GM21717 (cell line): Measurements from ENCODE around the gene INPP5A.

Source experiments
- ATAC-seq: cut with Tn5 transposase; IDR thresholded peaks from one replicate; pipeline ENCODE4 v1.9.1; 2021; ENCODE audit warnings: mild to moderate bottlenecking, moderate library complexity; ENCODE audit not compliant: unreplicated experiment

The INPP5A gene

GRCh38 chr10:132654708-132655661 lies 117.4 kb downstream of the INPP5A start:
- peak; percentile 51 for ATAC-seq

- ATAC-seq, result no peak
These were observed 118.1 kb downstream of the INPP5A start for GRCh38 chr10:132655735-132656134.

DNA sequence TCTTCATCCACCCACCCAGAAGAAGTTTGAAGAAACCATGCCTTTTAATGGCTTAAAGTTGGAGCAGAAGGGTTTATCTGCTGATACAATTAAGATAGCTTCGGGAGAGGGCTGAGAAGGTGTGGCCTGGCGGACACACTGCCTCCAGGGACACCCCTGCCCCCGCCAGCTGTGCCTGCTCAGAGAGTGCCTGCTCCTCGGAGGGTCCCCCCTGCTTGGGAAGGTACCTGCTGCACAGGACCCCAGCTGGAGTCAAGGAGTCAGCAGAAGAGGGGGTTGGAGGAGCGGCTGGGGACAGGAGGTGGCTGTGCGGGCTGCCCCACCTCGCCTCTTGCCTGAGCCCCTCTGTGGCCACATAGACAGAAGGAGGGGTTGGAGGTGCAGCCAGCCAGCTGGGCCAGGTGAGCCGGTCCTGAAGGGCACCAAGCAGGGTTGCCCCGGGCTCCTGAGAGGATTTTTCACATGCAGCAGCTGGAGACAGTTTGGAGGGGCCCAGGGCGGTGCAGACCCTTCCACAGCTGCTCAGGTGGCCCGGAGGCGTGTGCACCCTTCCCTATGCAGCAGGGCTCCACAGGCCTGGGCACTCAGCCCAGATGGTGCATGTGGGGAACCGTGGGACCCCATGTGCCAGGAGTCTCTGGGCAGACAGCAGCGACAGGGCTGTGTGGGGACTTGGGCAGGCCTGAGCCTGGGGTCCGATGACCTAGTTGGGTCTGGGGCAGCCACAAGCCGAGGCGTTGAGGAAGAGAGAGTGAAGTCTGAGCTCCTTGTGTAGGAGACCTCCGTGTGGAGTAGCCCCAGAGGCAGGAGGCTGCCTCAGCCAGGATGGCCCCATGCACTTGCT lies 118.9 kb downstream of the INPP5A start:
- ATAC-seq, result no peak

GRCh38 chr10:132657127-132657706 lies 119.6 kb downstream of the INPP5A start:
- ATAC-seq, result no peak

DNA sequence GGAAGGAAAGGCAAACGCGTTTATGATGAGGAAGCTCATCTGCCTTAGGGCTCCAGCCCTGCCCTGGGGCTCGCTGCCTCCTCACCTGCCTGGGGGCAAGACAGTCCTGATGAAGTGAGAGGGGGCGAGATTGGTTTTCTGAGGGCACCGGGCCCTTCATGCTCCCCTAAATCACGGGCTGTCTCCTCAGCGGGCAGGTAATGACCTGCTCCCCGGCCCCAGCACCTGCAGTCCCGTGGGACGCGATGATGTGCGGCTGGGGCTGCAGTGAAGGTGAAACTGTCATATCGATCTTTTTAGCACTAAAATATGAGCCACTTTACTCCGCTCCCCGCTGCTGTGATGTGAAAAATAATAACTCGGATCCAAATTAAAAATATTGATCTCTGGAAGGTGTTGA lies 120.2 kb downstream of the INPP5A start:
- no peak for ATAC-seq

DNA sequence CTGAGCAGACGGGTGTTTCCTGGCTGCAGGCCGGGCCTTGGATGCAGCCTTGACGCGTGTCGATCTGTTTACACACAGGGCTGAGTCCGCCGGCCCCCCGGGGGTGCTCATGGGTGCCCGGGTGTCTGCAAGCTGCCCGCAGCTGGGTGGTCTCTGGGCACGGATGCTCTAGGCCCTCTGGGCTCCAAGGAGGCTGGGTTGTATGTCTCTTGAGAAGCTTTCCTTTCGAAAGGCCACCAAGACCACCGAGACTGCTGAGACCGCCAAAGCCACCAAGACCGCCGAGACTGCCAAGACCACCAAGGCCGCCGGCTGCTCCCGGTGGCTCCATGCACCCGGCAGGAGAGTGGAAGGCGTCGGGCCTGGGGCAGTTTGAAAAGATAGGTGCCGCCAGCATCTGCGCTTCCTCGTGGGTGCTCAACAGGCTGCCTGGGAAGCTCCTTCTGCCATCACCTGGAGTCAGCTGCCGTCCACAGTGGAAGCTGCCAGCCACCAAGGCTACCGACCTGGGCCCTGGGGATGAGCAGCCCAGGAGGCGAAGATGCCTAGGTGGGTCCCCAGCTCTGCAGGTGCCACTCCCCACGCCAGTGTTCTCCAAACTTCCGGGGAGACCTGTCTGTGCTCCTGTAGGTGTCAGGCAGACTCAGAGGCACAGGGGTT lies 121.1 kb downstream of the INPP5A start:
- no peak for ATAC-seq

- no peak for ATAC-seq
These were observed 121.9 kb downstream of the INPP5A start for GRCh38 chr10:132659206-132660091.

GRCh38 chr10:132660385-132660784 lies 122.8 kb downstream of the INPP5A start:
- ATAC-seq, result no peak

GRCh38 chr10:132662186-132662920 lies 124.8 kb downstream of the INPP5A start:
- no peak for ATAC-seq

DNA sequence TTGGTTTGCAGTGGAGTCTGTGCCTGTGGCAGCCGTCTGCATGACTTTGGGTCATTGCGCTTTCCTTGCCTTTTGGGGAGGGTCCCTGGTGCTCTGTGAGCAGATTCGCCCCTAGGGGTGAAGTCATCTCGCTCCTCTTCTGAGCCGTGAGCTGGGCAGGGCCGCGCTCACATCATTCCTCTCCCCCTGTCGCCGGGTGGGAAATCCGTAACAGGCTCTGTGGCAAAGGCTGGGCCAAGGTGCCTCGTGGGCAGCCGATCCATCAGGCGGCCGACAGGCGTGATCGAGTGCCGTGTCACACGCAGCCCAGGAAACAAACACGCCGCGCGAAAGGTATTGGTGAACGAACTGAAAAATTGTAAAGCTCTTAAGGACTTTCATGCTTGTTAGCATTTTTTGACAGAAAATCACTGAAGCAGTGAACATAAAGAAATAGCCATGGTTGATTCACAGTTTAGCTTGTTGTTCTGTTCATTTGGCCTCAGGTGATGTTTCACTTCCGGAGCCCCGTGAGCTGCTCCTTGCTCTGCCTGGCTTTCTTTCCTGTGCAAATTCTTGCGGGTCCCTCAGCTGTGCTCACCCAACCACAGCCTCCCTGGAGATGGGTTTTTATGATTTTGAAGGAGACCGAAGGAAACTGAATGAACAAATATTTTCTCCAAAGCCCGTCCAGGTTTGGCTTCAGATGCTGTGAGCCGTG lies 126.2 kb downstream of the INPP5A start:
- ATAC-seq, result no peak

GRCh38 chr10:132664407-132664806 lies 126.8 kb downstream of the INPP5A start:
- no peak for ATAC-seq

GRCh38 chr10:132664883-132665282 lies 127.3 kb downstream of the INPP5A start:
- no peak for ATAC-seq

DNA sequence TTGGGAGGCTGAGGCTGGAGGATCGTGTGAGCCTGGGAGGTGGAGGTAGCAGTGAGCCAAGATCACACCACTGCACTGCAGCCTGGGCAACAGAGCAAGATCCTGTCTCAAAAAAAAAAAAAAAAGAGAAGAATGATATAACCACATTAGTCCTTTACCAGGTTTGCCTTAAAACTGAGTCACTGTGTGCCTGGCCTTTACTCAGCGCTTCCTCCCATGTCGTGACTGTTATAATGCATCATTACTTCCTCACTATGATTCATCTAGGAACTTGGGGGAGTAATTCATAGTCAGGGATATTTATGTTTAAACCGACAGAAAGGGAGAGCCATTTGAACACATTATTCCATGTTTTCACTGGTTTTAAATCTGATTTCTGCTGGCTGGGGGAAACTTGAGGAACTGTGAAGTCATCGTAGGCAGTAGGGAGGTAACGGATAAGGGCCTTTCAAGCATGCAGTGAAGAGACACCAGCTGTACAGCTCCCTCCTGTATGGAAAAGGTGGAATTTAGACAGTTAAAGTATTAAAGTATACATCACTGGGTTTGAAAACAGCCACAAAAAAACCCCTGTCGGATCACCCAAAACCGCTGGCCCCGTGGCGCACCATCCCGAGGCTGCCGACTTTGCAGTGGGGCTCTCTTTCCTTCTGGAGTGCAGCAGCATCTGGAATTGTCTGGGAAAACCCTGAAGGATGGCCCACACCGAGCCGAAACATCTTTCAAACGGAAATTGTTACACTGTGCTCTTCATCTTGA lies 128.5 kb downstream of the INPP5A start:
- no peak for ATAC-seq

- ATAC-seq, result no peak
These were observed 129.2 kb downstream of the INPP5A start for GRCh38 chr10:132666705-132667341.

DNA sequence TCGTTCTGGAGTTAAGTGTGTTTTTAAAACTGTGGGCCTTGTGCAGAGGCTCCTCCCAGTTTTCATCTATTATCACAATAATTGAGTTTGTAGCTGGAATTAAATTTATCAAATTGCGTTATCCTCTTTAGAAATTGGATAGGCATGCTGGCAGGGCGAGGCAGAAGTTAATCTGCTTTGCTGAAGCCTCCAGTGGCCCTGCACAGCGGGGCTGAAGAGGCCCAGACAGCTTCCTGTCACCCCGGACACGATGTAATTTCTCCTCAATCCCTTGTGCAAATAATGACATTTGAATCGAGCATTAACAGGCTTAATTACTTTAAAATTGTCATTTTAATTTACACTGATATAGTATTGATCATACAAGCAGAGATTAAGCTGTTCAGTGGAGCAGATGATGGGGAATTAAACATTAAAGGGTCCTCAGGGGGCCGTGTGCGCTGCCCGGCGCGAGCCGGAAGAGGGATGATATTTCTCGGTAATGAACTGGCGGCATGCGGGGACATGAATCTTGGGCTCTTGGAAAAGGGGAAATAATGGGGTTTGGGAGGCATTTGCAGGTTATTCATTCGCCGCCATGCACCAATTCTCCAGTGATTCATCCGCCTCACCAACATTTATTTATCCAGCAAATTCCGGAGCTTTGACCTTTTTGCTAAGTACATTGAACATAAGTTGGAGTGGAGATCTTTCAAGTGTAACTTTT lies 129.9 kb downstream of the INPP5A start:
- no peak for ATAC-seq

DNA sequence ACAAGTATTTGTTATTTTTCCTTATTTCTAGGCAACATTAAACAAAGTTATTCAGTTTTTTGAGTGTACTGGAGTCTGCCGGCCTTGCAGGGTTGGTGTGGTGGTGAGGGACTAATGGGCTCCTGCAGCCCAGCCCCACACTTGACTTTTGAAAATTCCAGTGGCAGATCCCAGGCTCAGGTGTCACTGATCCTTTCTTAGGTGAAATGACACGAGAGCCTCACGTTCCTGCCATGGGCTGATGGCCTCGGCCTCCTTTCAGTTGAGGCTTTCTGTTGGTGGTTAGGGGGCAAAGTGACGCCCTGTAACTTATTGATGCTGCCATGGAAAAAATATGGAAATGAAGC lies 130.4 kb downstream of the INPP5A start:
- ATAC-seq, result no peak
